KOPT-K1 (cell line): ENCODE data around the gene FBXL3.

Experiments used
- H3K27ac ChIP-seq: fragments of 200-600 bp; sonication (generic); 2 replicates; pipeline ENCODE4 v1.5.1; 2016; ENCODE audit warnings: antibody characterized with exemption, mild to moderate bottlenecking, low read depth, low read length; ENCODE audit not compliant: poor library complexity, severe bottlenecking
- H3K36me3 ChIP-seq: fragments of 200-600 bp; sonication (generic); 2 replicates; pipeline ENCODE4 v1.5.1; 2017; ENCODE audit warnings: antibody characterized with exemption, mild to moderate bottlenecking, low read length, moderate library complexity; ENCODE audit not compliant: insufficient read depth
- H3K9me3 ChIP-seq: fragments of 200-600 bp; sonication (generic); 2 replicates; pipeline ENCODE4 v1.5.1; 2017; ENCODE audit warnings: antibody characterized with exemption, low read length, mild to moderate bottlenecking; ENCODE audit not compliant: insufficient read depth, poor library complexity, severe bottlenecking

FBXL3 gene

GRCh38 chr13:77026861-77027621, at the start of gene FBXL3:
FBXL3 (minus strand) TSS chr13:77027159; CDS start chr13:77021860, 5,299 bp downstream.
- Histone ChIP-seq H3K27ac (peak within 1 kb of the TSS; percentile 95), H3K9me3 (no peaks in the 10 kb centered on the region), H3K36me3 (peaks cover 19% of the 10 kb centered on the region)

DNA sequence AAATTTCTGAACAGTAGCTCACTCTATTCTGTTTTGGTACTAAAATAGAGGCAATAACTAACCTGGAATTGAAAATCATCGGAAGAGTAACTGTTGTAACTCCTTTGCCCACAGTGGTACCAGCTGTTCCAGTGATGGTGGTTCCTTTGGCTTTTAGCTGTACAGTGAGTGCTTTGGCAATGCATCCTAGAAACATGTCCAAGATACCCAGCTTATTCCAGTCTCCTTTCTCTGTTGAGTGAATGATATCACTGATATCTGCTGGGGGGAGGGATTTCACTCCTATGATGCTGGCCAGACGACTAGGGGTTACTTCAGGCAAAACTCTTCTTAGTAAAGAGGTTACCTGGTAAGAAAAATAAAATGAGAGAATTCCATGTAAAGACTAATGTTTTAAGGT, 40.6 kb upstream of the FBXL3 start:
- peaks cover 86% of the 10 kb centered on the region for H3K36me3 ChIP-seq
- H3K9me3 ChIP-seq = no peaks in the 10 kb centered on the region
- H3K27ac ChIP-seq = no peak overlapping the region

DNA sequence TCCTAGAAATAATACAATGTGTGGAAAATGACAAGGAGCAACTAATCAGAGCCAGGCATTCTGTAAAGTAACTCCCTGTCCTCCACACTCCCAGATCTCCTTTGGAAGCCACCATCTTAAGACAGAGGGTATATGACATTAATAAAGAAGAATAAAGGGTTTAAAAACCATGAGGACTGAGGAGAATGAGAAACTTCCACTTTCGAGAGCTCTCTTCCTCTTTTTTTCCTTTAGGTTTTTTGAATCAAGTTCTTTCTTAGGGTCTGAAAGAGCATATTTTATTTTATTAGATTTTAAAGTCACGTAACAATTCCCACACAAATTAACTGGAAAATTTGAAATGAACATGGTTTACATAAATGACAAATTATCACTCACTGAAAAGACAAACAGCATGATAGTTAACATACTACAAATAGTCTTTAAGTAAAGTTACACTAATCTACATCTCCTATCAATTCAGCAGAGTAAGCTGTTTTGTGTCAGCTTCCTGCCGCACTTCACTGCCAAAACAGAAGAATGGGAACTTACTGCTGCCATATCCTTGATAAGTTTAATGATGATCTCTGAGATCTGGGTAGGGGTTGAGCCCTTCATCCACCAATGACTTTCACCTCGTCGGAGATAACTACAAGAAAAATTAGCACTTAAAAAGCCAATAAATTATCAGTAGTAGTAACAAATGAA, 38.6 kb upstream of the FBXL3 start:
- Histone ChIP-seq H3K9me3 (no peaks in the 10 kb centered on the region), H3K36me3 (peaks cover 93% of the 10 kb centered on the region), H3K27ac (no peak overlapping the region)

GRCh38 chr13:77062097-77062496, 35.1 kb upstream of the FBXL3 start:
- Histone ChIP-seq H3K27ac (no peak overlapping the region), H3K36me3 (peaks cover 97% of the 10 kb centered on the region)

DNA sequence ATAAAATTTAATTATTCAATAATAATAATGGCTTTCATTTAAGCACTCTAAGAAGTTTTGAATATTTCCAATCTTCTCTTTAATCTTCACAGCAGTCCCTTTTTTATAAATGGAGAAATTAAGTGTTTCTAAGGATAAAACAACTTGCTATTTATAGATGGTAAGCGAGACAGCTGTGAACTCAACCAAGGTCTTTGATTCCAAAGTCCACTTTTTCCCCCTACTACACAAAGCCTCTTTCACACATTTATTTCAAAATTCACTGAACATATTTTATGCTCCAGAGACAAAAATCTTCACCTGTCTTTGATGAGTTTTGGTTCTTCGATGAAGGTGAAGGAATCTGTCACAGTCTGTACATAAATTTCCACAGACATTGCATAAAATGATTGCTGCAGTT, 34.4 kb upstream of the FBXL3 start:
- H3K9me3 ChIP-seq = no peaks in the 10 kb centered on the region
- H3K27ac ChIP-seq = no peak overlapping the region
- H3K36me3 ChIP-seq = peaks cover 98% of the 10 kb centered on the region

More at GRCh38 chr13:77062097-77062496, 35.1 kb upstream of the FBXL3 start:
- no peaks in the 10 kb centered on the region for H3K9me3 ChIP-seq

DNA sequence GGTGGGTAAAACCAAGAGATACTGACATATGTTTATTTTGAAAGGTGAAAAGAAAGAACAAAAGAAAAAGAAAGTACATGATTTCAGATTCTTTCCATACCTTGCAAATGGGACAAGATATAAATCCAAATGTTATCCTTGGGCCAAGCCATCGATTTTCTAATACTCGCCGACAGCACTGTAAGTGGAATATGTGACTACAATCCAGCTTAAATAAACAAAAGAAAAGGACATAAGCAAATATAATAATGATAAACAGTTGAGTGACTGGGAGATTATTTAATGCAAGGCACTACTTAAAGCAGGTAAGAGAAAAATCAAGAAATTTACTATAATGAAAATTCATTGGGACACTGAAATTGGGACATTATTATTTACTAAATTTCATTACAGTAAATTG, 29.9 kb upstream of the FBXL3 start:
- Histone ChIP-seq H3K27ac (no peak overlapping the region), H3K9me3 (no peaks in the 10 kb centered on the region), H3K36me3 (peaks cover 96% of the 10 kb centered on the region)

DNA sequence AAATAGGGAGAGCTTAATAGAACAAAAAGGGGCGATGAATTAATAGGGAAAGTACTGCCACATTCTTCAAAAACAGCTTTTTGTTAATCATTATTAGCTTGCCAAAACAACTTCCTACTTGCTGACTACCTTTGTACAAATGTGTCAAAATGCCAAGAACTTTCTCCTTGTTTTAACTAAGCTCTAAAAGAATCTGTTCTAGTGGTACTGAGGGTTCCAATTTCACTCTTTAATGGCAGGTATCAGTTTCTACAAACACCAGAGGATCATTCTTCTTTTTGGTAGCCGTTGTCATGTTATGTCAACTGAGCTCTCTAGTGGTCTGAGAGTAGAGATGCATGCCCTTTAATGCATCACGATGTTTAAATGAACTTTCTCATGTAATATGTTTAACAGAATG, 29.4 kb upstream of the FBXL3 start:
- no peaks in the 10 kb centered on the region for H3K9me3 ChIP-seq
- peaks cover 96% of the 10 kb centered on the region for H3K36me3 ChIP-seq
- H3K27ac ChIP-seq = no peak overlapping the region

GRCh38 chr13:77055158-77055557, 28.2 kb upstream of the FBXL3 start:
- Histone ChIP-seq H3K9me3 (no peaks in the 10 kb centered on the region), H3K27ac (no peak overlapping the region), H3K36me3 (peaks cover 96% of the 10 kb centered on the region)

- Histone ChIP-seq H3K27ac (no peak overlapping the region), H3K9me3 (no peaks in the 10 kb centered on the region), H3K36me3 (peaks cover 98% of the 10 kb centered on the region)
Observed at GRCh38 chr13:77053192-77053591, 26.2 kb upstream of the FBXL3 start.

DNA sequence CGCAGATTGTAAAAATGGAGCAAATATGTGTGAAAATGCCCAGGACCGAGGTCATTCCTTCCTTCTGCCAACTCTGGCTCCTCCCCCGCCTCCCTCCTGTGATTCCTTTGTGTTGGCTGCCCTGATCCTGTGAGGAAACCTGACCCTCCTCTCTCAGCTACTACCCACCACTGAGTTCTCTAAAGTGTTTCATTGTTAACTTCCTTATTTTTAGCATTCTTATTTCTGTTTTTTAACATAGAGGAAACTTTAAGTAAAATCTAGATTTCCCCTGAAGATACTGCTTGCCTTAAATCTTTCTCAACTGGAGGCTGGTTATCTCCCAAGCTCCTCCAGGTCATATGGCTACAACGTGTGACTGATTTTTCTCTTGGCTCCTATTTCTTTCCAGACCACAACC, 21.7 kb upstream of the FBXL3 start:
- Histone ChIP-seq H3K36me3 (peaks cover 96% of the 10 kb centered on the region), H3K27ac (no peak overlapping the region), H3K9me3 (no peaks in the 10 kb centered on the region)

GRCh38 chr13:77047649-77048343, 20.8 kb upstream of the FBXL3 start:
- peaks cover 97% of the 10 kb centered on the region for H3K36me3 ChIP-seq
- no peak overlapping the region for H3K27ac ChIP-seq
- H3K9me3 ChIP-seq = no peaks in the 10 kb centered on the region

DNA sequence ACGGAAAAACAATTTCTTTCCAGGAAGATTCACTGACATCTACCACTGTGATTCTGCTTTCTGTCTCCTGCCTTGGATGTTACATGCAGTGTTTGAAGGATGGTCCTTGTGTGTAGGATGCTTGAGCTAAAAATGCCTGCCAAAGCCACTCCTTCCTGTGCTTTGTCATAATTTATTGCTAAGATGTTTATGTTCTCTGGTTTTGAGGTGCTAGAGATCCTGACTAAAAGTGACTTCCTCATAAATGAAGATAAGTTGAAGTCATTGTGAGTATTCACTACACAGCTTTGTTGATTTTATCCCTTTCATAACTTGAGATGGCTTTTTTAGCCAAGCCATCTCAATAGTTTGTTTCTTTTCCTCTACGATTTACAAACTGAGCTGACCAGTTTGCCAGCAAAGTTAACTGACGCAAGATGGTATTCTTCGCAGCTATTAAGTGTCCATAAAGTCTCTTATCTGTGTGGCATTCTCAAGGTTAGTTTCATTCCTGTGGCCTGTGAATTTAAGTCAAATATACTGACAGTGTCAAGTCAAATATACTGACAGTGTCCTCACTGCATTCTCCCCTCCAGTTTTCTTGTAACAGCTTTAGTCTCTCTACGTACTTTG, 15.7 kb upstream of the FBXL3 start:
- no peaks in the 10 kb centered on the region for H3K9me3 ChIP-seq
- peaks cover 48% of the 10 kb centered on the region for H3K36me3 ChIP-seq
- H3K27ac ChIP-seq = no peak overlapping the region

DNA sequence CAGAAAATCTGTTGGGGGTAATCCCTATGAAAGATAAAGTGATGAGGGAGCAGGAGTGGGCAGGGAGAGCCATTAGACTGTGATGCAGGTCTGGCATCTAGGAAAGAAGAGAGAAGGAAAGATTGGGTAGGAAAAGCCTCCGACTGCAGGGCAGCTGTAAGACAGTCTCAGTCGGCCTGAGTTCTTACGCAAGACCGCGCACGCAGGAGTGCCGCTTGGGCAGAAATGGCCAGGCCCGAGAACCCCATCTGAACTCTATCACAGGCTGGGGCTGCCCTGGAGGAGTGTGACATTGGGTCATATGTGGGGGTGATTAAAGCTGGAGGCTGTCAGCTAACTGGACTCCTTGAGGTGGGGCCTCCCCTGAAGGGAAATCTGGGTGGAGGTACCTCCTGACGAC, 13.9 kb upstream of the FBXL3 start:
- Histone ChIP-seq H3K9me3 (no peaks in the 10 kb centered on the region), H3K36me3 (peaks cover 29% of the 10 kb centered on the region), H3K27ac (no peak overlapping the region)

- Histone ChIP-seq H3K36me3 (peaks cover 22% of the 10 kb centered on the region), H3K27ac (no peak overlapping the region), H3K9me3 (no peaks in the 10 kb centered on the region)
Observed at GRCh38 chr13:77040076-77040475, 13.1 kb upstream of the FBXL3 start.

GRCh38 chr13:77038907-77039480, 12.0 kb upstream of the FBXL3 start:
- H3K9me3 ChIP-seq = no peaks in the 10 kb centered on the region
- H3K36me3 ChIP-seq = peaks cover 12% of the 10 kb centered on the region
- no peak overlapping the region for H3K27ac ChIP-seq
